Fibroblast of lung (primary cell): ENCODE measurements around the gene MANEA. TPM values are rescaled to one million over a fixed set of nuclear protein-coding genes. Genes with fewer than 3 reads are reported as not detected.

Source experiments
- DNase-seq, 2 donors: peaks; one replicate each; pipeline versions ENCODE4 v3.0.0 to v3.0.0-alpha.2; 2010; ENCODE audit warnings: low read depth in 2 of 2
- H2AFZ ChIP-seq: 2 replicates; pipeline ENCODE4 v1.5.1; 2012; ENCODE audit warnings: low read length, control low read depth, inconsistent platforms
- H3K27ac ChIP-seq: 2 replicates; pipeline ENCODE4 v1.5.1; 2011; ENCODE audit warnings: low read length, control low read depth; ENCODE audit not compliant: insufficient read depth
- H3K27me3 ChIP-seq: 2 replicates; pipeline ENCODE4 v1.5.1; 2011; ENCODE audit warnings: mild to moderate bottlenecking, low read length; ENCODE audit not compliant: control insufficient read depth, insufficient read depth
- H3K36me3 ChIP-seq: 2 replicates; pipeline ENCODE4 v1.5.1; 2011; ENCODE audit warnings: low read length; ENCODE audit not compliant: control insufficient read depth, insufficient read depth
- H3K4me1 ChIP-seq: 2 replicates; pipeline ENCODE4 v1.5.1; 2011; ENCODE audit warnings: low read length; ENCODE audit not compliant: control insufficient read depth, insufficient read depth; ENCODE audit errors: extremely low read depth
- H3K4me2 ChIP-seq: 2 replicates; pipeline ENCODE4 v1.5.1; 2011; ENCODE audit warnings: low read length, control low read depth; ENCODE audit not compliant: insufficient read depth; ENCODE audit errors: extremely low read depth
- H3K4me3 ChIP-seq, 4 experiments: fragments of 200-600 bp in 1 of 4; sonication (generic) in 1 of 4; replicated peaks in 1 of 4; 2 replicates each; pipeline ENCODE4 v1.5.1; 2011 to 2016; ENCODE audit warnings: low read length in 4 of 4, low read depth in 3 of 4, mild to moderate bottlenecking in 3 of 4, control low read depth in 2 of 4, inconsistent platforms in 1 of 4, mixed read lengths in 1 of 4; ENCODE audit not compliant: insufficient read depth in 1 of 4; ENCODE audit errors: control extremely low read depth in 1 of 4
- H3K79me2 ChIP-seq: 2 replicates; pipeline ENCODE4 v1.5.1; 2012; ENCODE audit warnings: mild to moderate bottlenecking, low read length, inconsistent platforms; ENCODE audit not compliant: control insufficient read depth, insufficient read depth
- H3K9ac ChIP-seq: 2 replicates; pipeline ENCODE4 v1.5.1; 2011; ENCODE audit warnings: mild to moderate bottlenecking, low read length, control low read depth; ENCODE audit not compliant: insufficient read depth
- H3K9me3 ChIP-seq: 2 replicates; pipeline ENCODE4 v1.5.1; 2012; ENCODE audit warnings: low read depth, low read length; ENCODE audit not compliant: control insufficient read depth, insufficient read depth
- H4K20me1 ChIP-seq: 2 replicates; pipeline ENCODE4 v1.5.1; 2011; ENCODE audit warnings: low read length; ENCODE audit not compliant: control insufficient read depth, insufficient read depth; ENCODE audit errors: extremely low read depth
- EZH2 ChIP-seq: IDR thresholded peaks from 2 replicates; pipeline ENCODE4 v1.5.1; 2012; ENCODE audit warnings: low read length, control low read depth, mild to moderate bottlenecking; ENCODE audit errors: missing control alignments
- polyA plus RNA-seq, 2 donors: library from polyadenylated mRNA; depleted of rRNA in 1 of 2; stranded (reverse) in 1 of 2; unstranded in 1 of 2; fragments of >200 nt; gene quantifications; 2 replicates each; pipeline ENCODE4 v1.2.1, GENCODE V29; 2011 to 2012; ENCODE audit warnings: missing spikeins in 1 of 2
- total RNA-seq: library from RNA; depleted of rRNA; stranded (reverse); fragments of >200 nt; gene quantifications from 2 replicates; pipeline ENCODE4 v1.2.1, GENCODE V29; 2014
- TF ChIP-seq, protein P1 (sequence below), 2 donors: IDR thresholded peaks in 1 of 2; conservative IDR thresholded peaks in 1 of 2; 1 replicate in 1 of 2; 2 replicates in 1 of 2; pipeline ENCODE4 v1.5.1; 2011 to 2012; ENCODE audit warnings: low read length in 2 of 2, control low read depth in 1 of 2, inconsistent platforms in 1 of 2, low read depth in 1 of 2, mild to moderate bottlenecking in 1 of 2

MANEA gene
- total and polyA plus RNA-seq, 2 donors (not counting 1 experiment from before 2014, with no cell fraction given): 10.9 to 16.8 TPM

DNA sequence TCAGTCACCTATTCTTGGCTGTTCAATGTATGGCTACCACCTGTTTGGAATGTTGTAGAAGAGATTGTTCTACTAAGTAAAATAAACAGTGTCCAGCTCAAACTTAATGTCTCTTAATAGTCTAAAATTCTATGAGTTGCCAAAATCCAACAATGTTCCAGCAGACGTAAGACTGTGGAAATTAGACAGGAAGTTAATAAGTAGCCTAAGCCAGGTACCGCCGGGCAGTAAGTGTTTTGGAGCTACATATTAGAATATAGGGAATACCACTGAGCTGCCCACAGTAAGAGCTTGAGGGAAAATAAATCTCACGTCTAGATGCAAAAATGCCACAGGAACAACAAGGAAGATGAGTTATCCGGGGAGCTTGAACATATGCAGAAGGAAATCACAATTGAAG, 7.8 kb upstream of the MANEA start:
- Histone ChIP-seq H3K9me3 (no peaks in the 10 kb centered on the region), H3K9ac (no peak overlapping the region), H3K4me1 (no peaks in the 10 kb centered on the region), H2AFZ (no peak overlapping the region), H3K27ac (no peak overlapping the region), H3K4me2 (no peak overlapping the region), H3K36me3 (no peaks in the 10 kb centered on the region), H4K20me1 (no peaks in the 10 kb centered on the region), H3K4me3 (no peak overlapping the region), H3K27me3 (no peaks in the 10 kb centered on the region), H3K79me2 (no peaks in the 10 kb centered on the region)
- no peak for TF ChIP-seq EZH2
- TF ChIP-seq, protein P1, sequence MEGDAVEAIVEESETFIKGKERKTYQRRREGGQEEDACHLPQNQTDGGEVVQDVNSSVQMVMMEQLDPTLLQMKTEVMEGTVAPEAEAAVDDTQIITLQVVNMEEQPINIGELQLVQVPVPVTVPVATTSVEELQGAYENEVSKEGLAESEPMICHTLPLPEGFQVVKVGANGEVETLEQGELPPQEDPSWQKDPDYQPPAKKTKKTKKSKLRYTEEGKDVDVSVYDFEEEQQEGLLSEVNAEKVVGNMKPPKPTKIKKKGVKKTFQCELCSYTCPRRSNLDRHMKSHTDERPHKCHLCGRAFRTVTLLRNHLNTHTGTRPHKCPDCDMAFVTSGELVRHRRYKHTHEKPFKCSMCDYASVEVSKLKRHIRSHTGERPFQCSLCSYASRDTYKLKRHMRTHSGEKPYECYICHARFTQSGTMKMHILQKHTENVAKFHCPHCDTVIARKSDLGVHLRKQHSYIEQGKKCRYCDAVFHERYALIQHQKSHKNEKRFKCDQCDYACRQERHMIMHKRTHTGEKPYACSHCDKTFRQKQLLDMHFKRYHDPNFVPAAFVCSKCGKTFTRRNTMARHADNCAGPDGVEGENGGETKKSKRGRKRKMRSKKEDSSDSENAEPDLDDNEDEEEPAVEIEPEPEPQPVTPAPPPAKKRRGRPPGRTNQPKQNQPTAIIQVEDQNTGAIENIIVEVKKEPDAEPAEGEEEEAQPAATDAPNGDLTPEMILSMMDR (conservative IDR thresholded peaks at IDR 0.05 in 1 of 2, IDR thresholded peaks at IDR 0.05 in 1 of 2; ENCODE audit: low read depth in 1 of 2, low read length in 2 of 2): no peak
- no peak for DNase-seq

- Histone ChIP-seq H3K36me3 (no peaks in the 10 kb centered on the region), H3K4me3 (no peak overlapping the region), H3K79me2 (peaks cover 10% of the 10 kb centered on the region), H4K20me1 (no peaks in the 10 kb centered on the region), H3K4me2 (no peak overlapping the region), H3K27ac (no peak overlapping the region), H3K9me3 (no peaks in the 10 kb centered on the region), H2AFZ (no peak overlapping the region), H3K9ac (no peak overlapping the region), H3K4me1 (peaks cover 2% of the 10 kb centered on the region), H3K27me3 (no peaks in the 10 kb centered on the region)
- TF ChIP-seq, protein P1 (conservative IDR thresholded peaks at IDR 0.05 in 1 of 2, IDR thresholded peaks at IDR 0.05 in 1 of 2; ENCODE audit: low read depth in 1 of 2, low read length in 2 of 2): no peak
- no peak for TF ChIP-seq EZH2
- DNase-seq: no peak
Measured at GRCh38 chr6:95572098-95572497, 5.2 kb upstream of the MANEA start.

DNA sequence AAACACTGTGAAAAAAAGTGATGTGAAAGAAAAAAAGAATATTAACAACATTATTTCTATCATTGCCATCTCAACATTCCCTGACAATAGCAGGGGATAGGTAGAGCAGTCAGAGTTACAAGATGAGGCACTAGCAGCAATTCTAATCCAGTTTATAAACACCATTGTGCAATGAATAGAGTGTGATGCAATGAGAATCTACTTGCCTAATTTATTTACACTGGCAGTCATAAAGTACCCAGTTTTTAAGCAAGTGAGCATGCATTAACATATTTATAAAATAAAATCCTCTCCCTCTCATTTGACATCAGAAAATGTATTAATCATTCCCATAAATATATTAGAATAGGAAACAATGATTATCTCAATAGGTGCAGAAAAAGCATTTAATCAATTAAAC, 2.5 kb upstream of the MANEA start:
- no peaks in the 10 kb centered on the region for H3K27me3 ChIP-seq
- H2AFZ ChIP-seq: no peak overlapping the region
- TF ChIP-seq EZH2: no peak
- TF ChIP-seq, protein P1 (conservative IDR thresholded peaks at IDR 0.05 in 1 of 2, IDR thresholded peaks at IDR 0.05 in 1 of 2; ENCODE audit: low read depth in 1 of 2, low read length in 2 of 2): no peak
- peak; percentile 17 to 84 for DNase-seq
- peaks cover 19% of the 10 kb centered on the region for H3K79me2 ChIP-seq
- H3K27ac ChIP-seq: no peak overlapping the region
- H3K9ac ChIP-seq: no peak overlapping the region
- no peaks in the 10 kb centered on the region for H3K9me3 ChIP-seq
- H3K4me3 ChIP-seq: peak overlapping the region in 3 of 4 experiments; percentile 41 to 93 (median 86)
- no peaks in the 10 kb centered on the region for H4K20me1 ChIP-seq
- no peaks in the 10 kb centered on the region for H3K36me3 ChIP-seq
- H3K4me1 ChIP-seq: peaks cover 2% of the 10 kb centered on the region
- peak overlapping the region; percentile 81 for H3K4me2 ChIP-seq
